LNCaP clone FGC (cell line): ENCODE measurements around the gene OR2L3.

ENCODE experiments used
- DNase-seq: peaks from one replicate; pipeline ENCODE4 v3.0.0-alpha.2; 2011; ENCODE audit warnings: low read depth
- H3K4me3 ChIP-seq: 2 replicates; pipeline ENCODE4 v1.5.1; 2011; ENCODE audit warnings: mild to moderate bottlenecking, low read depth, low read length, control low read depth
- TF ChIP-seq, protein P1 (sequence below): IDR thresholded peaks from 2 replicates; pipeline ENCODE4 v1.5.1; 2012; ENCODE audit warnings: mild to moderate bottlenecking; ENCODE audit not compliant: control insufficient read depth, insufficient read depth; ENCODE audit errors: extremely low read depth

Gene OR2L3

DNA sequence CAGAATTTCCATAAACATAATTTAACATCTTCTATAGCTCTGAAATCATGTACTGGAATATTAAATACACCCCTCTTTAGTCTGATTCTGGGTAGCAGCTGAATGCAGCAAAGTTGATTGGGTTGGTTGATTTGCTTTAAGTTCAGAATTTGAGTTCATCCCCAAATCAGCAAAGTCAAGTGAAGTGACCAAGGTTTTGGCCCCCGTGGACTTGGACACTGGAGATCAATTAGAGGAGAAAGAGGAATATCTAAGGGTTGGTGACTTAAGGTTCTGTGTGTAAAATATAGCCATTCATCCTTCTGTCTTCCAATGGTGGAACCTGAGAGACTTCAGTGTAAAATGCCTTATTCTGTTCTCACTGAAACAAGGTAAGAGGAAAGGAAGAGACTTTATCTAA is 48.2 kb downstream of the OR2L3 start, which contains the start of gene OR2L13:
Gene OR2L13, plus strand, starts transcription at position 301 of the 400 bp plus-strand sequence. CDS start 4,192 bp downstream, outside the sequence.
- DNase-seq = no peak
- H3K4me3 ChIP-seq = no peak within 1 kb of the TSS
- TF ChIP-seq, protein P1, sequence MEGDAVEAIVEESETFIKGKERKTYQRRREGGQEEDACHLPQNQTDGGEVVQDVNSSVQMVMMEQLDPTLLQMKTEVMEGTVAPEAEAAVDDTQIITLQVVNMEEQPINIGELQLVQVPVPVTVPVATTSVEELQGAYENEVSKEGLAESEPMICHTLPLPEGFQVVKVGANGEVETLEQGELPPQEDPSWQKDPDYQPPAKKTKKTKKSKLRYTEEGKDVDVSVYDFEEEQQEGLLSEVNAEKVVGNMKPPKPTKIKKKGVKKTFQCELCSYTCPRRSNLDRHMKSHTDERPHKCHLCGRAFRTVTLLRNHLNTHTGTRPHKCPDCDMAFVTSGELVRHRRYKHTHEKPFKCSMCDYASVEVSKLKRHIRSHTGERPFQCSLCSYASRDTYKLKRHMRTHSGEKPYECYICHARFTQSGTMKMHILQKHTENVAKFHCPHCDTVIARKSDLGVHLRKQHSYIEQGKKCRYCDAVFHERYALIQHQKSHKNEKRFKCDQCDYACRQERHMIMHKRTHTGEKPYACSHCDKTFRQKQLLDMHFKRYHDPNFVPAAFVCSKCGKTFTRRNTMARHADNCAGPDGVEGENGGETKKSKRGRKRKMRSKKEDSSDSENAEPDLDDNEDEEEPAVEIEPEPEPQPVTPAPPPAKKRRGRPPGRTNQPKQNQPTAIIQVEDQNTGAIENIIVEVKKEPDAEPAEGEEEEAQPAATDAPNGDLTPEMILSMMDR = no peak

DNA sequence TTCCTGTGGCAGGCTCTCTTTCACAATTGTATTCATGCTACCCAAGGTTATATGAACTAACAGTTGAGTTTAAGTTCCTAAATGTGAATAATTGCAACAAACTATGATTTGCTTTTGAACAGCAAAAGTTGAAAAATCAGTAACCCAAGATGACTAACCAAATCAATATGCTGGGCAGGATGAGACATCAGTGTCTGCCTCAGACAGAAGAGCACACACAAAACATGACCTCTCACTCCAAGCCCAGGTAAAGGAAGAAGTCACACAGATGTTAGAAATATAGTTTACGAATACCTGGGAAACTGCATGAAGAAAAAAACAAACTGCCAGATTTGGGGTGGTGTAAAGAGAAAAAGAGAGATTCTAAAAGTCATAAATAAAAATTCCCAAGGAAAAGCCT is 51.9 kb downstream of the OR2L3 start:
- no peak for DNase-seq
- TF ChIP-seq, protein P1 = no peak
- no peak overlapping the region for H3K4me3 ChIP-seq

DNA sequence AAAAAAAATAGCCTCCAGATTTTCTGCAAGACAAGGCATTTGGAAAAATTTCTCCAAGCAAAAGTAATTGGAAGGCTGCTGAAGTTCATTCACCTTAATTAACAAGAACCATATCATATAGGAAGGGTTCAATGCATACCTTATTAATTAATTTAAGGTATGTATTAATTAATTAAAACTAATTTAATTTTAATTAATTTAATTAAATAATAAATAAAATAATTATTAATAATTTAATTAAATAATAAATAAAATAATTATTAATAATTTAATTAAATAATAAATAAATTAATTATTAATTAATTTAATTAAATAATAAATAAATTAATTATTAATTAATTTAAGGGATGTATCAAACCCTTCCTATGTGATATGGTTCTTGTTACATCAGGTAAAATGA is 56.2 kb downstream of the OR2L3 start:
- TF ChIP-seq, protein P1 = no peak
- no peak for DNase-seq
- no peak overlapping the region for H3K4me3 ChIP-seq

DNA sequence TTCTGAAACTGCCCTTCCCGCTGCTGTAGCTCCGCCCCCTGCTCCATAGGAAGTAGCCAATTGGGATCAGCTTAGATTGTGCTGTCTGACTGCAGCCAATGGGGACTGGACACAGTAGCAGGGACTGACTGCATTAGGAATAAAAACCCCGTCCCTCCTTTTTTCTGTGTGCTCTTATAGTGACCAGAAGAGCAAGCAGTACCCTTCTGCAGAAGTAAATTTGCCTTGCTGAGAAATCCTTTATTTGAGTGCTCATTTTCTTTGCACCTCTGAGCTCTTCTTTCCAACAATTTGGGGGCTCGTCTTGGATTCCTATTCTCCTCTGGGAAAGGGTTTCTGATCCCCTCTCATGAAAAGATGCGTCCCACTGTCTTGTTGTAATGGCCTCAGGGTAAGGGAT is 64.5 kb downstream of the OR2L3 start:
- TF ChIP-seq, protein P1 = no peak
- DNase-seq = no peak
- H3K4me3 ChIP-seq = no peak overlapping the region
